NT2/D1 (cell line): Measurements from ENCODE around the gene COA3.

ENCODE experiments used
- DNase-seq: peaks from one replicate; pipeline ENCODE4 v3.0.0-alpha.2; 2011; ENCODE audit warnings: low read depth, low spot score
- H3K27me3 ChIP-seq: 2 replicates; pipeline ENCODE4 v1.6.0; 2011; ENCODE audit warnings: mild to moderate bottlenecking; ENCODE audit not compliant: insufficient read length, insufficient read depth
- H3K36me3 ChIP-seq: 2 replicates; pipeline ENCODE4 v1.6.1; 2011; ENCODE audit warnings: mild to moderate bottlenecking, low read length, mixed read lengths; ENCODE audit not compliant: insufficient read depth, insufficient read length
- H3K4me1 ChIP-seq: 2 replicates; pipeline ENCODE4 v1.5.1; 2011; ENCODE audit not compliant: insufficient read depth, insufficient read length
- H3K4me3 ChIP-seq: 2 replicates; pipeline ENCODE4 v1.5.1; 2011; ENCODE audit warnings: low read depth; ENCODE audit not compliant: insufficient read length
- H3K9ac ChIP-seq: 2 replicates; pipeline ENCODE4 v1.6.0; 2011; ENCODE audit warnings: low read depth; ENCODE audit not compliant: insufficient read length
- H3K9me3 ChIP-seq: 2 replicates; pipeline ENCODE4 v1.5.1; 2011; ENCODE audit warnings: mild to moderate bottlenecking, low read length; ENCODE audit not compliant: insufficient read depth
- SUZ12 ChIP-seq: IDR thresholded peaks from 2 replicates; pipeline ENCODE4 v1.6.1; 2011; ENCODE audit not compliant: insufficient read length, insufficient read depth; ENCODE audit errors: extremely low read depth
- YY1 ChIP-seq: IDR thresholded peaks from 2 replicates; pipeline ENCODE4 v1.6.1; 2011; ENCODE audit not compliant: insufficient read length, insufficient read depth
- ZNF274 ChIP-seq: IDR thresholded peaks from 2 replicates; pipeline ENCODE4 v1.6.1; 2011; ENCODE audit warnings: mild to moderate bottlenecking, low read depth, low read length

Gene COA3

GRCh38 chr17:42844271-42844670 lies 45.8 kb upstream of the COA3 start, which contains the start of gene AOC2:
AOC2 (plus strand) TSS chr17:42844580; CDS start chr17:42844627, 47 bp downstream.
- H3K9ac ChIP-seq: no peak within 1 kb of the TSS
- H3K4me3 ChIP-seq: no peak within 1 kb of the TSS
- no peaks in the 10 kb centered on the region for H3K9me3 ChIP-seq
- no peaks in the 10 kb centered on the region for H3K27me3 ChIP-seq
- no peak for DNase-seq
- H3K4me1 ChIP-seq: no peaks in the 10 kb centered on the region
- peaks cover 65% of the 10 kb centered on the region for H3K36me3 ChIP-seq
- no peak for TF ChIP-seq SUZ12
- no peak for TF ChIP-seq ZNF274
- no peak for TF ChIP-seq YY1

GRCh38 chr17:42843358-42843934 lies 44.9 kb upstream of the COA3 start:
- Histone ChIP-seq H3K9me3 (no peaks in the 10 kb centered on the region), H3K27me3 (no peaks in the 10 kb centered on the region), H3K36me3 (peaks cover 73% of the 10 kb centered on the region), H3K4me3 (no peak overlapping the region), H3K9ac (no peak overlapping the region), H3K4me1 (no peaks in the 10 kb centered on the region)
- DNase-seq: peak; percentile 48
- TF ChIP-seq YY1 (no peak), SUZ12 (no peak), ZNF274 (no peak)

GRCh38 chr17:42841975-42842685 lies 43.6 kb upstream of the COA3 start:
- DNase-seq: no peak
- H3K9ac ChIP-seq: no peak overlapping the region
- H3K36me3 ChIP-seq: peaks cover 86% of the 10 kb centered on the region
- no peaks in the 10 kb centered on the region for H3K27me3 ChIP-seq
- H3K4me1 ChIP-seq: no peaks in the 10 kb centered on the region
- no peaks in the 10 kb centered on the region for H3K9me3 ChIP-seq
- no peak overlapping the region for H3K4me3 ChIP-seq
- TF ChIP-seq ZNF274: no peak
- TF ChIP-seq YY1: no peak
- TF ChIP-seq SUZ12: no peak

- H3K9me3 ChIP-seq: no peaks in the 10 kb centered on the region
- TF ChIP-seq YY1 (no peak), SUZ12 (no peak)
- no peak for DNase-seq
- no peaks in the 10 kb centered on the region for H3K27me3 ChIP-seq
- no peak overlapping the region for H3K9ac ChIP-seq
- H3K4me3 ChIP-seq: no peak overlapping the region
- no peaks in the 10 kb centered on the region for H3K4me1 ChIP-seq
- H3K36me3 ChIP-seq: peaks cover 56% of the 10 kb centered on the region
Observed at GRCh38 chr17:42835732-42836131, 37.2 kb upstream of the COA3 start.

- no peaks in the 10 kb centered on the region for H3K9me3 ChIP-seq
- peak overlapping the region; percentile 98 for H3K4me3 ChIP-seq
- H3K4me1 ChIP-seq: no peaks in the 10 kb centered on the region
- H3K9ac ChIP-seq: peak overlapping the region; percentile 99
- peaks cover 41% of the 10 kb centered on the region for H3K36me3 ChIP-seq
- no peak for DNase-seq
- H3K27me3 ChIP-seq: no peaks in the 10 kb centered on the region
- TF ChIP-seq YY1: no peak
- TF ChIP-seq ZNF274: no peak
Observed at GRCh38 chr17:42833767-42834422, 35.4 kb upstream of the COA3 start.

GRCh38 chr17:42832934-42833766 lies 34.6 kb upstream of the COA3 start, which contains the start of gene PSME3:
PSME3 (plus strand) TSS chr17:42833397; CDS start chr17:42833632, 235 bp downstream.
- H3K9me3 ChIP-seq: no peaks in the 10 kb centered on the region
- H3K9ac ChIP-seq: peak within 1 kb of the TSS; percentile 99
- H3K4me3 ChIP-seq: peak within 1 kb of the TSS; percentile 98
- H3K27me3 ChIP-seq: no peaks in the 10 kb centered on the region
- no peaks in the 10 kb centered on the region for H3K4me1 ChIP-seq
- no peak for TF ChIP-seq YY1
- no peak for TF ChIP-seq ZNF274
- TF ChIP-seq SUZ12: no peak
- H3K36me3 ChIP-seq: peaks cover 34% of the 10 kb centered on the region
- DNase-seq: peak; percentile 72
